Measurements from ENCODE around the gene DNAJC28. TPM values are rescaled to one million over a fixed set of nuclear protein-coding genes. Genes with fewer than 3 reads are reported as not detected.

DNAJC28 gene
- total and polyA plus RNA-seq, 12 donors = 2.4 to 9.1 (median 3.8) TPM

- Histone ChIP-seq H3K27ac (no peak overlapping the region), H3K9me3 (replicated peaks in 1 of 3) (no peaks in the 10 kb centered on the region), H3K4me1 (replicated peaks in 1 of 2) (peaks cover 18 to 19% of the 10 kb centered on the region in 2 donors), H3K4me3 (no peak overlapping the region), H3K36me3 (replicated peaks in 1 of 2) (peaks cover 0 to 33% of the 10 kb centered on the region in 2 donors), H3K27me3 (no peaks in the 10 kb centered on the region)
- 68 to 73% (median 70%) methylated on average over 4 of the region's 4 CpGs for WGBS, 4 donors
- intact Hi-C loops (cut with DNase I) = no loop called here
- TF ChIP-seq POLR2A (IDR thresholded peaks at IDR 0.05) (no peak), CTCF (IDR thresholded peaks at IDR 0.05) (no peak)
- DNase-seq = no peak
Observed at GRCh38 chr21:33539616-33540015, 48.1 kb upstream of the DNAJC28 start.

DNA sequence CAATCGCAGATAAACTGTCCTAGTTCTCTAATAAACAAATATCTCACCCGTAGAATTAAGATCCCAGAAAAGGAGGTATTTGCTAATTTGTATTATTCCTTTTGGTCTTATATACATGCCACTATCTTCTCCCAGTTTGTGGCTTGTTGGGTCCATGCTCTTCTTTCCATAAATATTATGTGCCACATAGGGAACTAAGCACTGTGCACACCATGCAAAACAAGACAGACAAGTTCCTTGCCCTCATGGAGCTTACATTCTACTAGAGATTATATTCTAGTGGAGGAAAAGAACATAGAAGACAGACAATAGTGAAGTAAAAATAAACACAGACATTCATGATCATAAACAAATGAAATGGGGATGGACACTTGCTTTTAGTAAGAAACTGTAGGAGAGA is 45.7 kb upstream of the DNAJC28 start:
- Histone ChIP-seq H3K9me3 (replicated peaks in 1 of 3) (no peaks in the 10 kb centered on the region), H3K36me3 (replicated peaks in 1 of 2) (peaks cover 0 to 57% of the 10 kb centered on the region in 2 donors), H3K27ac (no peak overlapping the region), H3K27me3 (no peaks in the 10 kb centered on the region), H3K4me3 (no peak overlapping the region), H3K4me1 (replicated peaks in 1 of 2) (peaks cover 16 to 17% of the 10 kb centered on the region in 2 donors)
- no peak for DNase-seq
- 83 to 100% (median 93%) methylated on average over 1 to 2 of the region's 2 CpGs for WGBS, 4 donors
- TF ChIP-seq POLR2A (IDR thresholded peaks at IDR 0.05) = no peak
- TF ChIP-seq CTCF (IDR thresholded peaks at IDR 0.05) = no peak
- intact Hi-C loops (cut with DNase I) = no loop called here

- intact Hi-C loops (cut with DNase I) = no loop called here
- Histone ChIP-seq H3K4me3 (no peak overlapping the region), H3K27me3 (no peaks in the 10 kb centered on the region), H3K9me3 (replicated peaks in 1 of 3) (no peaks in the 10 kb centered on the region), H3K36me3 (replicated peaks in 1 of 2) (peaks cover 0 to 85% of the 10 kb centered on the region in 2 donors), H3K27ac (no peak overlapping the region), H3K4me1 (replicated peaks in 1 of 2) (no peaks in the 10 kb centered on the region)
- WGBS, 4 donors = 86 to 90% (median 88%) methylated on average over 3 of the region's 3 CpGs
- TF ChIP-seq CTCF (IDR thresholded peaks at IDR 0.05) (no peak), POLR2A (IDR thresholded peaks at IDR 0.05) (no peak)
- DNase-seq = no peak
Observed at GRCh38 chr21:33531007-33531406, 39.5 kb upstream of the DNAJC28 start.

GRCh38 chr21:33522953-33523349 is 31.4 kb upstream of the DNAJC28 start:
- no peak overlapping the region for H3K27ac ChIP-seq
- no peak for DNase-seq
- H3K36me3 ChIP-seq (replicated peaks in 1 of 2) = peaks cover 0 to 42% of the 10 kb centered on the region in 2 donors
- intact Hi-C loops (cut with DNase I) = no loop called here
- H3K4me3 ChIP-seq = no peak overlapping the region
- no peaks in the 10 kb centered on the region for H3K4me1 ChIP-seq (replicated peaks in 1 of 2)
- TF ChIP-seq POLR2A (IDR thresholded peaks at IDR 0.05) = no peak
- TF ChIP-seq CTCF (IDR thresholded peaks at IDR 0.05) = no peak
- H3K27me3 ChIP-seq = no peaks in the 10 kb centered on the region
- H3K9me3 ChIP-seq (replicated peaks in 1 of 3) = no peaks in the 10 kb centered on the region
- WGBS, 4 donors = 69 to 85% (median 76%) methylated on average over 1 of the region's 1 CpG

Data from adrenal gland (tissue), 12 donors.